NCI-H1105 (cell line): Measurements from ENCODE around the gene RMI2.

Experiments
- DNase-seq: peaks from one replicate; lab custom pipeline; 2025; lab: John Stamatoyannopoulos, UW

The RMI2 gene

GRCh38 chr16:11309895-11310633 is 35.2 kb upstream of the RMI2 start:
- no peak for DNase-seq

- no peak for DNase-seq
These were observed 34.7 kb upstream of the RMI2 start for GRCh38 chr16:11310634-11310977.

DNA sequence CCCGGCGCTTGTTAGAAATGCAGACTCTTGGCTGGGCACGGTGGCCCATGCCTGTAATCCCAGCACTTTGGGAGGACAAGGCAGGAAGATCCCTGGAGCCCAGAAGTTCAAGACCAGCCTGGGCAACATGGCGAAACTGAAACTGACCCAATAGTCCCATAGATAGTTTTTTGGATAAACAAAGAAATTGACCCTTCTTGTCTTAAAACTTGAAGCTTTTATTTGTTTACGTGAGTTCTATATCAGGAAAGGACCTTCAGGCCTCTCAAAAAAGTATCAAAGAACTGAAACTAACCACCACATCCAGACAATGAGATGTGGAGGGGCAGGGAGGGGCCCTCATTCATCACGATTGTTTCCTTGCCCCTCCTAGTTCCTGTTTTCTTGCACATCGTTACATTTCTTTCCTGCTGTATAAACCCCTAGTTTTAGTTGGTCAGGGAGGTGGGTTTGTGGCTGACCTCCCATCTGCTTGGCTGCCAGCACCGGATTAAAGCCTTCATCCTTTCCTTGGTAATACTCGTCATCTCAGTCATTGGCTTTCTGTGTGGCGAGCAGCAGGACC is 34.2 kb upstream of the RMI2 start:
- no peak for DNase-seq

- no peak for DNase-seq
These were observed 32.4 kb upstream of the RMI2 start for GRCh38 chr16:11312718-11313492.

GRCh38 chr16:11313493-11314308 is 31.6 kb upstream of the RMI2 start:
- DNase-seq = no peak

- no peak for DNase-seq
These were observed 30.9 kb upstream of the RMI2 start for GRCh38 chr16:11314309-11314894.

- DNase-seq = no peak
These were observed 29.7 kb upstream of the RMI2 start for GRCh38 chr16:11315510-11315909.

DNA sequence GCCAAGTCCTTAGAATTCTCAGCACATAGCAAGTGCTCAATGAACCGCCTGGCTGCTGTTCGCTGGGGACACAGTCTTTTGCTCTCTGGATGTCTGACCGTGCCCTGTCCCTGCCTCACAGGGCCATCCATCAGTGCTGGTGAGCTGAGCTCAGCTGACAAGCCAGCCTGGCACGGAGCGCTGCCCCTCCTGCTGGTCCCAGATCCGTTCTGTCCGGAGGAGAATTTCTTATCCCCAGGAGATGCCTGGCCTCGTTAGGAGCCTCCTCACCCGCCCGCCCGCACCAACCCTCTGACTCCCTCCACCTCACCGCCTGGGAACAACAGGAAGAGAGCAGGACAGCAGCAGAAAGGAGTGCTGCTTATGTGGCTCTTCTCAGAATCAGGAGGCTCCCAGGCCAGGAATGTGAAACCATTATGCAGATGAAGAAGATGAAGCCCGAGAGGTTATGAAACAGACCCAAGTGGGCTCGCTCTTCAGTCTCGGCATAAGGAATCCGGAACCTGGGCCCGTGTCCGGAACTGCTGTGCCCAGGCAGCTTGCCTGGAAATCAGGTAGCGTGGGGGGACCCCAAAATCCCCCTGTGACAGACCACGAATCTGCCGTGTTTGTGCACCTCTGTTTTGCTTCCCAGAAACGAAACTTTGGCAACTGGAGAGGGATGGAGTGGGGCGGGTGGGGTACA is 28.8 kb upstream of the RMI2 start:
- no peak for DNase-seq

DNA sequence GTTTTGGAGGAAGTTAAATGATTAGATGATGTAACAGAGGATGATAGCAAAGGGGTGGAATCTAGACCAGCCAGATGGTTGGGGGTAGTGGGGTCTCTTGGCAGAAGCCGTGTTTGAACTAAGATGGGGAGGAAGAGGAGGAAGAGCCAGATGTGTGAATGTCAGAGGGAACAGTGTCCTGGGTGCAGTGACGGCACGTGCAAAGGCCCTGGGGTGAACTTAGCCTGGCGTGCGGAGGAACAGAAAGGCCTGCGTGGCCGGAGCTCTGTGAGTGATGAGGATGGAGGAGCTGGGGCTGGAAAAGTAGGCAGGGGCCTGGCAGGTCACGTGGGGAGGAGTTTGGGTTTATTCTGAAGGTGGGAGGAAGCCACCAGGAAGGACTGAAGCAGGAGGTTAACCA is 26.4 kb upstream of the RMI2 start:
- no peak for DNase-seq

- DNase-seq = peak; percentile 46
These were observed 25.6 kb upstream of the RMI2 start for GRCh38 chr16:11319529-11320146.

- no peak for DNase-seq
These were observed 25.1 kb upstream of the RMI2 start for GRCh38 chr16:11320170-11320569.

DNA sequence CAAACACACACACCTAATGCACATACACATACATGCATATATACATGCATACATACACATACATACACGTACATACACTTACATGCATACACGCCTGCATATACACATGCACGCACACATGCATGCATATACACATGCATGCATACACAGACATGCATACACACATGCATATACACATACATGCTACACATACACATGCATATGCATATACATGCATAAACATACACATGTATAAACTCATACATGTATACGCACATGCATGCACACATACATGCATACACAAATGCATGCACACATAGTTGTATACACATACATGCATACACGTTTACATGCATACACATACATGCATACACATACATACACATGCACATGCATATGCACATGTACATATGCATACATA is 23.6 kb upstream of the RMI2 start:
- no peak for DNase-seq

DNA sequence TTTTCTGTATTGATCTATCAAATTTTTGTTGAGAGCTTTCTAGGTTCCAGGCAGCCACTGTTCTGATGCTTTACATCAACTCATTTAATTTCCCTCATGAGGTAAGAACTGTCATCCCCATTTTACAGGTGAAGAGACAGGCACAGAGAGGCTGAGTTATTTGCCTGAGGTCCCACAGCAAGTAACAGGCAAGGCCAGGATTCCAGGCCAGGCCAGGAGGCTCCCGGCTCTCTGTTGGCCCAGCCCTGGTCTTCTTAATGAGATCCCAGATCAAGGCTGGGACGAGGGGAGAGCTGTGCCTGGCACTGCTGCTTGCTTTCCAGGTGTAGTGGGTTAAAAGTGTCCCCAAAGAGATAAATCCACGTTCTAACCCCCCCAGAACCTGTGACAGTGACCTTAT is 22.4 kb upstream of the RMI2 start:
- no peak for DNase-seq

GRCh38 chr16:11323551-11324336 is 21.5 kb upstream of the RMI2 start:
- no peak for DNase-seq

DNA sequence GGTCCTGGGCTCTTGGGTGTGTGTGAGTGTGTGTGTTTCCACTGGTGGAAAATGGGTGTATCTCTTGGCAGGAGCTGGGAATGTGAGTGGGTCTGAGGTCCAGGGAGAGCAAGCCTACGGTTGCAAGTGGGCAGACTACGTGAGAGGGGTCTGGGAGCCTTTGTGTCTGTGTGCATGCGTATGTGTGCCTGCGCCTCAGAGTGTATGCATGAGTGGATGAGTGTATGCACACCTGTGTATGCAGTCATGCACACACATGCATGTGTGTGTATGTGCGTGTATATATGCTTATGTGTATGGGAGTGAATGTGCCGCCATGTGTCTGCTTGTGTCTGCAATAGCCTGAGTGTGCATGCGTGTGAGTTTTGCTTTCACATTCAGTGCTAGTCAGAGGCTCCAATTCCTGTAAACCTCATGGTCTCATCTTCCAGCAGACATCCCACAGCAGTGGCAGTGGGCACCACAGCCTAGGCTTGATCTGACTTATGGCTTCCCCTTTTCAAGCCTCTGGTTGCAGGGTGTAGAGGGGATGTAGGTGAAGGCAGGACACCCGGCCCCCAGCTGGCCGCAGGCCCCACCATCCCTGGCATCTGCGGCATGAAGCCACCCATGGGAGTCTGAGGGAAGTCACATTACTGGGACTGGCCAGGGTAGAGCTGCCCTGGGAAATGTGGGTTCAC is 19.7 kb upstream of the RMI2 start:
- DNase-seq = no peak

DNA sequence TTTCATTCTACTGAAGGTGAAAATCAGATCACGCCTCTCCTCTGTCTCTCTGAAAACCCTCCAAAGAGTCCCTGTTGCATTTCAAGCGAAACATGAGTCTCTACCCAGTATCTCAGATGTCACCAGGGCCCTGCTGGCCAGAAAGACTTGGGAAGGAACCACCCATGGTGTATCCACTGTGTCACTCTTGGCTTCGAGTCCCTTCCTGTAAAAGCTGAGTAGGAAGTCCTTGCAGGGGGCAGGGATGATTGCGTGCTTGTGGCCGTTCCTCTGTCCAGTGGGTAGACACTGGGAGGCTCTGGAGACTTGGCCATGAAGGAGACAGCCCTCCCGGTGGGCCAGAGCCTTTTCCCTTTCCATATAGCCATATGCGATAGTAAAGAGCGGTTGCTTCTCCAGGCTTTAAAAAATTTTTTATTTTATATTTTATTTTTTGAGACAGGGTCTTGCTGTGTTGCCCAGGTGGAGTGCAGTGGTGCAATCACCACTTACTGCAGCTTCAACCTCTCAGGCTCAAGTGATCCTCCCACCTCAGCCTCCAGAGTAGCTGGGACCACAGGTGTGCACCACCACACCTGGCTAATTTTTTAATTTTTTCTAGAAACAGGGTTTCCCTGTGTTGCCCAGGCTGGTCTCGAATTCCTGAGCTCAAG is 19.0 kb upstream of the RMI2 start:
- no peak for DNase-seq

GRCh38 chr16:11326737-11327276 is 18.5 kb upstream of the RMI2 start:
- DNase-seq = no peak

DNA sequence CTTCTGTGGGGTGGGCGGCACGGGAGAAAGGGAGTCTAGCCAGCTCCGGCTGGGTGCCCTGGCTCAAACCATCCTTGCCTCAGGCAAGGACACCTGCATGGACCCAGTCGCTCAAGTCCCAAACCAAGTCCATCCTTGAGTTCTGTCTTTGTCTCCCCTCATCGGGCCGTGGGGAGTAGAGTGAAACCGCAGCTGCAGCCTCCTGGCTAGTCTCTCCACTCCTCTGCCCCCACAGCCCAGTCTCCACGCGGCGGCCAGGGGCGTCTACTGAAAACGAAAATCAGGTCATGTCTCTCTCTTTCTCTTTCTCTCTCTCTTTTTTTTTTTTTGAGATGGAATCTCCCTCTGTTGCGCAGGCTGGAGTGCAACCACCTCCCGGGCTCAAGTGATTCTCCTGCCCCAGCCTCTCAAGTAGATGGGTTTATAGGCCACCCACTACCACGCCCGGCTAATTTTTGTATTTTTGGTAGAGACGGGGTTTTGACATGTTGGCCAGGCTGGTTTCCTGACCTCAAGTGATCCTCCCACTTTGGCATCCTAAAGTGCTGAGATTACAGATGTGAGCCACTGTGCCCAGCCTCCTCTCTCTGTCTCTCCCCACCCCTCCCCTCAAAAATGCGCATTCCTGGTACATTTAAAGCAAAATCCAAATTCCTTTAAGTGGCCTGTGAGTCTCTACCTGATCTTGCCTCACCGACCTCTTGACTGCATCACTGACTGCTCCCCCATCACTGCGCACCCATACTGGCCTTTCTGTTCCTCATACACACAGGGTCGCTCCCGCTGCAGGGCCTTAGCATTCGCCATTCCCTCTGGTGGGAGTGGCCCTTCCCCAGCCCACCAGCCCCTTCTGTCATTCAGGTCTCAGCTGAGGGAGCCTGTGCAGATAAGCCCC is 17.7 kb upstream of the RMI2 start:
- DNase-seq = no peak
